ENCODE results near the gene PTPRS. TPM values are rescaled to one million over a fixed set of nuclear protein-coding genes. Genes with fewer than 3 reads are reported as not detected.

The PTPRS gene
- total and polyA plus RNA-seq, 2 of the 13 experiments (the other 11 are each of a cell fraction or from before 2014, with no cell fraction given) = 32.7 to 43.9 TPM

GRCh38 chr19:5355693-5356092 lies 15.1 kb upstream of the PTPRS start:
- in situ Hi-C loops (cut with HindIII; ENCODE audit: extremely low pct_ligation_motif_present, low pct_unique_long_range_greater_than_20kb) (no loop called here), intact Hi-C loops (cut with micrococcal nuclease; ENCODE audit: unreplicated experiment) (loop anchor here (10.0 kb wide), 1 partner anchor 129 kb away; no protein-coding TSS in a partner anchor)
- FAIRE-seq (no peak), DNase-seq (ENCODE audit: low spot score) (no peak), ATAC-seq (no peak)
- CTCF ChIA-PET (ENCODE audit: low intra/inter-chr PET ratio, low total read pairs) = no interaction called here
- H2AFZ ChIP-seq (ENCODE audit: low read length) = no peak overlapping the region
- no peaks in the 10 kb centered on the region for H3K9me3 ChIP-seq (ENCODE audit: low read length)
- POLR2A ChIA-PET = no interaction called here
- H3K4me3 ChIP-seq (replicated peaks in 1 of 3; ENCODE audit: insufficient read depth in 1 of 3, low read depth in 2 of 3, low read length in 3 of 3) = no peak overlapping the region
- H3K9ac ChIP-seq (ENCODE audit: insufficient read depth, low read depth, low read length) = no peak overlapping the region
- no peaks in the 10 kb centered on the region for H3K79me2 ChIP-seq (ENCODE audit: insufficient read depth, low read length)
- BruUV-seq (replicated peaks) = no TSS peak
- H4K20me1 ChIP-seq (ENCODE audit: insufficient read depth, low read length) = no peaks in the 10 kb centered on the region
- peaks cover 0 to 1% of the 10 kb centered on the region in 2 experiments; a peak in 1 of 5 replicates for H3K27me3 ChIP-seq (ENCODE audit: control insufficient read depth in 1 of 2, insufficient read depth in 2 of 2, low read length in 2 of 2)
- H3K4me1 ChIP-seq (ENCODE audit: insufficient read depth, low read length) = peaks cover 24% of the 10 kb centered on the region
- peak overlapping the region; percentile 3; the same call in 1 of the 2 replicates for H3K4me2 ChIP-seq (ENCODE audit: low read depth, low read length)
- no peak overlapping the region for H3K27ac ChIP-seq (ENCODE audit: extremely low read length, insufficient read depth, low read length)
- no peaks in the 10 kb centered on the region for H3K36me3 ChIP-seq (replicated peaks in 1 of 2; ENCODE audit: control insufficient read depth in 1 of 2, insufficient read depth in 2 of 2, low read length in 2 of 2)
- no peak for TF ChIP-seq RBAK (CRISPR knock-in tag; IDR thresholded peaks at IDR 0.05)
- WGBS (ENCODE audit: low lambda C conversion rate) = 49% methylated on average over 5 of the region's 5 CpGs

- Histone ChIP-seq H3K9ac (ENCODE audit: insufficient read depth, low read depth, low read length) (no peak overlapping the region), H2AFZ (ENCODE audit: low read length) (no peak overlapping the region), H3K4me1 (ENCODE audit: insufficient read depth, low read length) (peaks cover 24% of the 10 kb centered on the region), H3K79me2 (ENCODE audit: insufficient read depth, low read length) (no peaks in the 10 kb centered on the region), H3K9me3 (ENCODE audit: low read length) (no peaks in the 10 kb centered on the region), H3K4me2 (ENCODE audit: low read depth, low read length) (peak overlapping the region; percentile 3; the same call in 1 of the 2 replicates), H3K36me3 (replicated peaks in 1 of 2; ENCODE audit: control insufficient read depth in 1 of 2, insufficient read depth in 2 of 2, low read length in 2 of 2) (no peaks in the 10 kb centered on the region), H3K27ac (ENCODE audit: extremely low read length, insufficient read depth, low read length) (no peak overlapping the region), H3K4me3 (replicated peaks in 1 of 3; ENCODE audit: insufficient read depth in 1 of 3, low read depth in 2 of 3, low read length in 3 of 3) (no peak overlapping the region), H4K20me1 (ENCODE audit: insufficient read depth, low read length) (no peaks in the 10 kb centered on the region), H3K27me3 (ENCODE audit: control insufficient read depth in 1 of 2, insufficient read depth in 2 of 2, low read length in 2 of 2) (peaks cover 0 to 1% of the 10 kb centered on the region in 2 experiments; a peak in 1 of 5 replicates)
- intact Hi-C loops (cut with micrococcal nuclease; ENCODE audit: unreplicated experiment) = loop anchor here (10.0 kb wide), 1 partner anchor 130 kb away; no protein-coding TSS in a partner anchor
- DNase-seq (ENCODE audit: low spot score) (no peak), FAIRE-seq (no peak), ATAC-seq (peak; percentile 58)
- CTCF ChIA-PET (ENCODE audit: low intra/inter-chr PET ratio, low total read pairs) = interaction anchor here (1.2 kb wide), 1 partner anchor 130 kb away, joined by 3 read pairs; no protein-coding TSS in a partner anchor
- BruUV-seq (replicated peaks) = no TSS peak
- POLR2A ChIA-PET = no interaction called here
- 17% methylated on average over 2 of the region's 9 CpGs for WGBS (ENCODE audit: low lambda C conversion rate)
- in situ Hi-C loops (cut with HindIII; ENCODE audit: extremely low pct_ligation_motif_present, low pct_unique_long_range_greater_than_20kb) = no loop called here
- no peak for TF ChIP-seq ZNF800 (CRISPR knock-in tag; IDR thresholded peaks at IDR 0.05)
- no peak for TF ChIP-seq SMAD1 (CRISPR knock-in tag; IDR thresholded peaks at IDR 0.05; ENCODE audit: borderline replicate concordance, low read depth)
- no peak for TF ChIP-seq CAMTA2 (CRISPR knock-in tag; IDR thresholded peaks at IDR 0.05; ENCODE audit: borderline replicate concordance)
- TF ChIP-seq ZBTB3 (CRISPR knock-in tag; IDR thresholded peaks at IDR 0.05; ENCODE audit: borderline replicate concordance, low read depth) = no peak
- TF ChIP-seq ZNF501 (CRISPR knock-in tag; IDR thresholded peaks at IDR 0.05) = no peak
- no peak for TF ChIP-seq MAFF (IDR thresholded peaks at IDR 0.05; ENCODE audit: low read depth, low read length)
- no peak for TF ChIP-seq ATF7 (IDR thresholded peaks at IDR 0.05)
- no peak for TF ChIP-seq ATF7 (CRISPR knock-in tag; IDR thresholded peaks at IDR 0.05)
- no peak for TF ChIP-seq ZHX1 (CRISPR knock-in tag; IDR thresholded peaks at IDR 0.05; ENCODE audit: low read depth)
- TF ChIP-seq ZNF788 (CRISPR knock-in tag; IDR thresholded peaks at IDR 0.05; ENCODE audit: borderline replicate concordance) = no peak
- TF ChIP-seq ARID2 (CRISPR knock-in tag; IDR thresholded peaks at IDR 0.05; ENCODE audit: borderline replicate concordance) = no peak
- no peak for TF ChIP-seq NFYB (CRISPR knock-in tag; IDR thresholded peaks at IDR 0.05)
- TF ChIP-seq ZNF496 (CRISPR knock-in tag; IDR thresholded peaks at IDR 0.05; ENCODE audit: insufficient replicate concordance) = no peak
- TF ChIP-seq ONECUT2 (CRISPR knock-in tag; IDR thresholded peaks at IDR 0.05) = no peak
Measured at GRCh38 chr19:5355076-5355475, 14.5 kb upstream of the PTPRS start.

Measured in HepG2 (cell line).